Ovary (tissue), 3 donors: ENCODE measurements around the gene PPHLN1.

Experiments used
- CTCF ChIP-seq, 3 donors: fragments of 450-650 bp in 2 of 3; fragments of 200-600 bp in 1 of 3; IDR thresholded peaks; one replicate each; pipeline versions ENCODE4 v1.5.1 to v1.8.0; 2016 to 2022; ENCODE audit warnings: antibody characterized with exemption in 3 of 3, mild to moderate bottlenecking in 1 of 3
- POLR2A ChIP-seq: fragments of 450-650 bp; IDR thresholded peaks from one replicate; pipeline ENCODE4 v1.6.1; 2017; ENCODE audit warnings: antibody characterized with exemption, mild to moderate bottlenecking, moderate library complexity
- donor health status: DM: no; HTN: no; CAD: no.

- TF ChIP-seq CTCF (IDR thresholded peaks at IDR 0.05) (no peak), POLR2A (no peak)
Measured at GRCh38 chr12:42278128-42278510, 47.8 kb upstream of the PPHLN1 start.
